ENCODE data around the gene VTI1A. TPM values are rescaled to one million over a fixed set of nuclear protein-coding genes. Genes with fewer than 3 reads are reported as not detected.

VTI1A gene
- total and polyA plus RNA-seq, 2 of the 8 experiments (the other 6 are each of a cell fraction or from before 2014, with no cell fraction given): 6.0 to 20.0 TPM

GRCh38 chr10:112498806-112499205, 51.8 kb downstream of the VTI1A start:
- no peaks in the 10 kb centered on the region for H4K20me1 ChIP-seq (replicated peaks in 1 of 2; ENCODE audit: control insufficient read depth in 1 of 2, insufficient read depth in 2 of 2, low read length in 2 of 2)
- H2BK120ac ChIP-seq (replicated peaks; ENCODE audit: low read depth, low read length): no peak overlapping the region
- DNase-seq (ENCODE audit: low read depth in 1 of 2, low spot score in 2 of 2) (no peak), FAIRE-seq (no peak)
- H2BK12ac ChIP-seq (ENCODE audit: low read depth, low read length): no peak overlapping the region
- H2BK20ac ChIP-seq (ENCODE audit: low read length): no peak overlapping the region
- H3K23me2 ChIP-seq (ENCODE audit: low read depth, low read length): no peaks in the 10 kb centered on the region
- H3K56ac ChIP-seq (replicated peaks; ENCODE audit: insufficient read length, low read depth, low read length): no peak overlapping the region
- H2AFZ ChIP-seq (ENCODE audit: low read length): no peak overlapping the region
- TF ChIP-seq CHD2 (IDR thresholded peaks at IDR 0.05; ENCODE audit: low read length) (no peak), NANOG (IDR thresholded peaks at IDR 0.05; ENCODE audit: insufficient read depth, low read depth, low read length, poor library complexity, severe bottlenecking) (no peak), ZNF274 (IDR thresholded peaks at IDR 0.05; ENCODE audit: borderline replicate concordance, extremely low read depth, low read length) (no peak), TCF12 (IDR thresholded peaks at IDR 0.05; ENCODE audit: low read depth, low read length) (no peak), YY1 (IDR thresholded peaks at IDR 0.05; ENCODE audit: low read depth, low read length) (no peak), SAP30 (IDR thresholded peaks at IDR 0.05; ENCODE audit: insufficient read depth, insufficient replicate concordance, low read length) (no peak), TAF1 (IDR thresholded peaks at IDR 0.05; ENCODE audit: low read depth, low read length) (no peak), SP1 (IDR thresholded peaks at IDR 0.05; ENCODE audit: low read depth, low read length) (no peak), EGR1 (IDR thresholded peaks at IDR 0.05; ENCODE audit: borderline replicate concordance, low read depth, low read length) (no peak), ATF3 (IDR thresholded peaks at IDR 0.05; ENCODE audit: insufficient read depth, low read depth, low read length) (no peak)
- no peak overlapping the region for H3K14ac ChIP-seq (ENCODE audit: insufficient read length)
- ChIA-PET POLR2A (ENCODE audit: partially characterized antibody) (no interaction called here), CTCF (ENCODE audit: partially characterized antibody) (no interaction called here)
- WGBS, 2 experiments (ENCODE audit: extremely low coverage in 1 of 2, insufficient coverage in 1 of 2, insufficient read length in 1 of 2, insufficient replicate concordance in 2 of 2, low coverage in 1 of 2, low lambda C conversion rate in 2 of 2, missing lambda C conversion rate in 1 of 2): 95% methylated on average over 1 of the region's 1 CpG; no CpG with 5 or more reads in 1 of the 2 experiments
- H3K79me1 ChIP-seq (ENCODE audit: low read depth, low read length): no peaks in the 10 kb centered on the region
- H3K4me1 ChIP-seq (replicated peaks in 1 of 4; ENCODE audit: control insufficient read depth in 3 of 4, insufficient read depth in 4 of 4, low read length in 3 of 4): no peaks in the 10 kb centered on the region
- no peak overlapping the region for H3K4ac ChIP-seq (replicated peaks; ENCODE audit: insufficient read length, low read depth, low read length)
- no peak overlapping the region for H4K5ac ChIP-seq (ENCODE audit: insufficient read length, low read depth, low read length)
- no peaks in the 10 kb centered on the region for H3K79me2 ChIP-seq (ENCODE audit: control insufficient read depth in 1 of 2, insufficient read depth in 2 of 2, low read length in 2 of 2)
- H3K27ac ChIP-seq (ENCODE audit: low read depth, low read length): no peak overlapping the region
- H3K23ac ChIP-seq (ENCODE audit: insufficient read length): no peak overlapping the region
- no peak overlapping the region for H2AK5ac ChIP-seq (ENCODE audit: low read depth, low read length)
- H3K4me2 ChIP-seq (ENCODE audit: insufficient read depth in 1 of 2, low read depth in 2 of 2, low read length in 2 of 2): no peak overlapping the region
- H2BK15ac ChIP-seq (ENCODE audit: low read length): no peak overlapping the region
- no peak overlapping the region for H4K8ac ChIP-seq (ENCODE audit: extremely low read depth, insufficient read depth, low read length)
- H3K9ac ChIP-seq (replicated peaks in 1 of 4; ENCODE audit: extremely low read depth in 1 of 4, low read depth in 3 of 4, low read length in 3 of 4): no peak overlapping the region
- H4K91ac ChIP-seq (replicated peaks; ENCODE audit: insufficient read length, low read length): no peak overlapping the region
- no peak overlapping the region for H3K4me3 ChIP-seq (ENCODE audit: extremely low read depth in 1 of 4, insufficient read depth in 2 of 4, low read depth in 3 of 4, low read length in 4 of 4)
- H3K9me3 ChIP-seq (ENCODE audit: insufficient read depth in 2 of 2, low read depth in 1 of 2, low read length in 1 of 2): no peaks in the 10 kb centered on the region
- H3K18ac ChIP-seq (ENCODE audit: extremely low read depth, low read length): no peak overlapping the region
- H2BK5ac ChIP-seq (ENCODE audit: low read depth, low read length): no peak overlapping the region
- H3K36me3 ChIP-seq (ENCODE audit: control insufficient read depth in 2 of 4, insufficient read depth in 4 of 4, low read length in 3 of 4): no peaks in the 10 kb centered on the region
- H3K27me3 ChIP-seq (replicated peaks in 1 of 4; ENCODE audit: control insufficient read depth in 3 of 4, extremely low read depth in 1 of 4, insufficient read depth in 3 of 4, low read length in 3 of 4): no peaks in the 10 kb centered on the region
